AG09319 (cell line): ENCODE measurements around the gene CPOX.

Experiments
- DNase-seq: peaks from one replicate; pipeline ENCODE4 v3.0.0-alpha.2; 2010; ENCODE audit warnings: low read depth; ENCODE audit errors: extremely low read depth
- TF ChIP-seq, protein P1 (sequence below): IDR thresholded peaks from 2 replicates; pipeline ENCODE4 v1.5.1; 2011; ENCODE audit warnings: low read depth, mild to moderate bottlenecking, inconsistent platforms, low read length, moderate library complexity

CPOX gene

DNA sequence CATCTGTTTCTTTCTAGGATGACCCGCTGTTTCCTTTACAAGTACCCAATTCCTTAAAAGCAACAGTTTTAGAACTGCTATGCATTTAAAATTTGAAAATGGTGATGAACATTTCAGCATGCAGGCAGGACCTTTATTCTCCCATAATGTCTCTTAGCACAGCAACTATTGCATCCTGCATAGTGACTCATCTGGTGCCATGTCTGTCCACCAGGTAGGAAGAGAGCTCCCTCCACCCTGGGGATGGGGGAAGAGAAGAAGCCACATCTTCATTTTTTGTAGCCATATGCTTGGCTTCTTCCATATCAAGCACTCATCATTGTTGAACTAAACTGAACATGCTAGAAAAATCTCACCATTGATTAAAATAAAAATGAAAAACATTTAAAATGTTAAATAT lies 51.7 kb downstream of the CPOX start:
- TF ChIP-seq, protein P1, sequence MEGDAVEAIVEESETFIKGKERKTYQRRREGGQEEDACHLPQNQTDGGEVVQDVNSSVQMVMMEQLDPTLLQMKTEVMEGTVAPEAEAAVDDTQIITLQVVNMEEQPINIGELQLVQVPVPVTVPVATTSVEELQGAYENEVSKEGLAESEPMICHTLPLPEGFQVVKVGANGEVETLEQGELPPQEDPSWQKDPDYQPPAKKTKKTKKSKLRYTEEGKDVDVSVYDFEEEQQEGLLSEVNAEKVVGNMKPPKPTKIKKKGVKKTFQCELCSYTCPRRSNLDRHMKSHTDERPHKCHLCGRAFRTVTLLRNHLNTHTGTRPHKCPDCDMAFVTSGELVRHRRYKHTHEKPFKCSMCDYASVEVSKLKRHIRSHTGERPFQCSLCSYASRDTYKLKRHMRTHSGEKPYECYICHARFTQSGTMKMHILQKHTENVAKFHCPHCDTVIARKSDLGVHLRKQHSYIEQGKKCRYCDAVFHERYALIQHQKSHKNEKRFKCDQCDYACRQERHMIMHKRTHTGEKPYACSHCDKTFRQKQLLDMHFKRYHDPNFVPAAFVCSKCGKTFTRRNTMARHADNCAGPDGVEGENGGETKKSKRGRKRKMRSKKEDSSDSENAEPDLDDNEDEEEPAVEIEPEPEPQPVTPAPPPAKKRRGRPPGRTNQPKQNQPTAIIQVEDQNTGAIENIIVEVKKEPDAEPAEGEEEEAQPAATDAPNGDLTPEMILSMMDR, result no peak
- DNase-seq, result no peak

DNA sequence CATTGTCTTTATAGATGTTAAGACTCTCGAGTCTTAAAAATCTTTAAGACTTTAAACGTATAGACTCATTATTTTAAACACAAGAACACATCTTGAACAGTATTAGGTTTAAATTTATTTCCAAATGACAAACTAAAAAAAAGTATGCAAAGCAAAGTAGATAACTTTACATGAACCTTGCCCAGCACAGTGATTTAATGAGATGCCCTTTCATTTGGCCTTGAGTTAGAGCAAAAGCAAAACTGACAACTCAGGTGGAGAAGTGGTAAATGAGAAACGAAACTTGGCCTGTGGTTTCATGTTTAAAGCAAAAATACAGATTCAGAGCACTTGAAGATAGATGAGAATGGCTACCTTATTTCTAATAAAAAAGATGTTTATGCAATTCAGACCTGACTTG lies 53.1 kb downstream of the CPOX start:
- TF ChIP-seq, protein P1, result no peak
- no peak for DNase-seq

- TF ChIP-seq, protein P1, result no peak
- DNase-seq, result no peak
Observed at GRCh38 chr3:98536456-98537017, 56.9 kb downstream of the CPOX start.

- TF ChIP-seq, protein P1, result no peak
- no peak for DNase-seq
Observed at GRCh38 chr3:98534734-98535133, 58.7 kb downstream of the CPOX start.

DNA sequence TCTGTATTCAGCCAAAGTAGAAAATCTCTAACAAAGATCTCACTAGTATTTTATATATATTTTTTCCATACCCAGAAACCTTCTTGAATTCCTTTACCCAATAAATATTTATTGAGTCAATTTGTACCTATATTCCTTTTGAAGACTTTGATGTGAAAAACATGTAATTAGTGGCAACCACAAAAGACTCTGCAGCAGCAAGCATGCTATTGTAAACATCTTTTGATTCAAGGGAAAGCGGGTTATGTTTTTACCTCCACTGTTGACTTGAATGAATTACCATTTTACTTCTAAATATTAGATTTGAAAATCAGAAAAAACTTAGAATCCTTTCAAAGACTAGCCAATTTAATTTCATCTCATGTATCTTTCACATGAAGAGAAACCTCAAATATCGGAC lies 59.2 kb downstream of the CPOX start:
- no peak for DNase-seq
- TF ChIP-seq, protein P1, result no peak

GRCh38 chr3:98532709-98533571 lies 60.5 kb downstream of the CPOX start:
- no peak for DNase-seq
- TF ChIP-seq, protein P1, result no peak

GRCh38 chr3:98532275-98532637 lies 61.2 kb downstream of the CPOX start:
- DNase-seq, result no peak
- TF ChIP-seq, protein P1, result no peak
